HG02970 (cell line): ENCODE data around the gene CNTNAP2.

ENCODE experiments used
- ATAC-seq: cut with Tn5 transposase; IDR thresholded peaks from one replicate; pipeline ENCODE4 v1.9.1; 2021; ENCODE audit warnings: mild to moderate bottlenecking, moderate library complexity, moderate number of reproducible peaks; ENCODE audit not compliant: unreplicated experiment, low FRiP score

Gene CNTNAP2

DNA sequence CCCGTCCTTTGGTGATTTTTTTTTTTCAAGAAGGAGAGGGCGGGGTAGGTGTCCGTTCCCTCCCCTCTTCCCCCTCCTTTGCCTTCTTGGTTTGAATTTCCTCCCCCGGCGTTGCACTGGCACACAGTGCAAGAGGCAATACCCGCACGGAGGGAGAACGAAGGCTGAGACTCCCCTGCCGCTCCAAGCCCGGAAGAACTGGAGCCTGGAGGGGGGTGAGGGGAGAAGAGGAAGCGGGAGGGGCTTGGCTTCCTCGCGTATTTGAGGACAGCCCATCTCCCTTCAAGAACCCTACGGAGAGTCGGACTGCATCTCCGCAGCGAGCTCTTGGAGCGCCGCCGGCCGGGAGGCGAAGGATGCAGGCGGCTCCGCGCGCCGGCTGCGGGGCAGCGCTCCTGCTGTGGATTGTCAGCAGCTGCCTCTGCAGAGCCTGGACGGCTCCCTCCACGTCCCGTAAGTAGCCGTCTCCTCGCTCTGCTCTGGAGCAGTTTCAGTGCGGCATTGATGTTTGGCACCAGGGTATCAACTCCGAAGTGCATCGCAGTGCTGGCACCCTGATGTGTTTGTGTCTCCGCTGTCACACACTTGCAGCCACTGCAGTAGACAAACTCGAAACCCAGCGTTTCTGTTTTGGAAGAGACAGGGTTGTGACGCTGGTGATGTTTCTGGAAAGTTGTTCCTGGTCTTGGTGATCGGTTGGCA, at the start of gene CNTNAP2:
TSS of gene CNTNAP2 (plus strand) at position 281 of the 702 bp plus-strand sequence. CDS start at position 357, 76 bp downstream.
- no peak for ATAC-seq

DNA sequence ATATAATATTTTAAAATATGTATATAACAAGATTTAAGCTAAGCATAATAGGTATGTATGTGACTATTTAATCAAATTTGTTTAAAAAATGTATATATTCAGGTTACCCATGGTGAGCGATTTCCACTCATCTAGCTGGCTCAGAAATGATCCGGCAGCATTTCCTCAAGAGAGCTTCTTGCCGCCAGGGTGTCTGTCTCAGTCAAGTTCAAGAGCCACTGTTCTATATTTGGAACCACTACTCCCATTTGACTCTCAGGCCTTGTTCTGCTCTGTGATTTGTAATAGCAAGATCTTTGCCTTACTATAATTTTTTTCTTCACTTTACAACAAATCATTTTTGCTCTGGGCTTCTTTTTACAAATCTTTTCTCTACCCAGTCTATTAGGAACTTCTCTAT, 48.7 kb upstream of the CNTNAP2 start:
- no peak for ATAC-seq

GRCh38 chr7:146074195-146074765, 42.3 kb upstream of the CNTNAP2 start:
- ATAC-seq, result no peak

- ATAC-seq, result no peak
These were observed 40.3 kb upstream of the CNTNAP2 start for GRCh38 chr7:146076344-146076743.

- no peak for ATAC-seq
These were observed 32.5 kb upstream of the CNTNAP2 start for GRCh38 chr7:146084086-146084485.

DNA sequence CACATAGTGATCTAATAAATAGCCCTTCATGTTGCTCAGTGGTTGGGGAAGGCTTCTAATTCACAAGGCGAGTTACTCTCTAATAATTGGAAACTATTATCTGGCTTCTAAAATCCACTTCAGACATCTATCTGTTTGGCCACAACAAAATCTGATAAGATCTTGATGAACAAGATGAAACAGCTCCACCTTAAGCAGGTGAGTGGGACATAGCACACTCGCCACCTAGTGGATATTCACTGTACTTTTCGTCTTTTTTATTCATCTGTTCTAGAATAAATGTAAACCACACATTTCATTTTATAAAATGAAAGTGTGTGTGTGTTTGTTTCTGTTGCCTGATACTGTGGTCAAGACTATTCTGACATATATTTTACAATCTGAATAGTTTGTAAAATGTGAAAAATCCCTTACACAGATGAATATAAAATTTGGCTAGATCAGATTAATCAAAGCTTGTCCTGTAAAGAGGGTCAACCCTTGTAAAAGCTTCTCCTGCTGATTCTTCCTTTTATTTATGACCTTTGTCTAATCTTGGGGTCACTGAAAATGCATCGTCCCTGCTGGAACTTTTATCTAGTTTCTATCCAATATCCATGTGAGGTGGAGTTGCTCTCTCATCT, 26.5 kb upstream of the CNTNAP2 start:
- peak; percentile 73 for ATAC-seq

DNA sequence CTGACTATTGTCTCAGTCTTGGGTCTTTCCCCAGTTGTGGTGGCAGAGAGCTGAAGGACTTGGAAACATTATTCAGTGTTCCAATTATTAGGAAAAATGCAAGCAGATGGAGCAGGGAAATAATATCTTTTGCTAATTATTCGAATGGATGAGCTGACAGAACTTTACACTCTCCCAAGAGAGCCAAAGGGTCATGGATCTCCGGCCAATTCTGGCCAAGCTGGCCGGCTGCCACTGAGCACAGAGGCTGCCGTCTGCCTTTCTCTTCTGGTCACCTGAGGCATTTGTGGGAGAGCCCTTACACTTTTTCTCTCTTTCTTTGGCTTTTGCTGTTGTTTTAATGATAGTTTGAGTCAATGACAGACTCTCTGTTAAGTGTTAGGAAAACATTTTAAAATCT, 22.2 kb upstream of the CNTNAP2 start:
- ATAC-seq, result no peak

- ATAC-seq, result no peak
These were observed 19.6 kb upstream of the CNTNAP2 start for GRCh38 chr7:146096994-146097393.

DNA sequence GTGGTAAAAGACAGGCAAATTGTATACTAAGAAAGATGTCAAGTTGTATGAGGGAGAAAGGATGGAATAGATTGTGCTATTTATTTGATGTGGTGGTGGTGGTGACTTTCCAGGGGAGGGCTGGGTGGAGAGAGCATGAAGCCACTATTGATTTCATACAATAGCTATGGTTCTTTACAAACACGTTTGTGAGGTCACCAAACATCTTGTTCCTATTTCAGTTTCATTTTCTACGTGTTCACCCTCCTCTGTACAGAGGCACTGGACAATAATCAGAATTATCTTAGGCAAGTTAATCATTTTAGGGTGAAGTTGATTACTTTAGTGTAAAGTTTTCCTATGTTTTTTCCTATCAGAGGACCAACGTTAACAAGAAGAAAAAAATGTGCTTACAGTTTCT, 10.3 kb upstream of the CNTNAP2 start:
- no peak for ATAC-seq

- no peak for ATAC-seq
These were observed 3.8 kb upstream of the CNTNAP2 start for GRCh38 chr7:146112755-146113154.

- ATAC-seq, result no peak
These were observed 1.1 kb upstream of the CNTNAP2 start for GRCh38 chr7:146115548-146115850.

DNA sequence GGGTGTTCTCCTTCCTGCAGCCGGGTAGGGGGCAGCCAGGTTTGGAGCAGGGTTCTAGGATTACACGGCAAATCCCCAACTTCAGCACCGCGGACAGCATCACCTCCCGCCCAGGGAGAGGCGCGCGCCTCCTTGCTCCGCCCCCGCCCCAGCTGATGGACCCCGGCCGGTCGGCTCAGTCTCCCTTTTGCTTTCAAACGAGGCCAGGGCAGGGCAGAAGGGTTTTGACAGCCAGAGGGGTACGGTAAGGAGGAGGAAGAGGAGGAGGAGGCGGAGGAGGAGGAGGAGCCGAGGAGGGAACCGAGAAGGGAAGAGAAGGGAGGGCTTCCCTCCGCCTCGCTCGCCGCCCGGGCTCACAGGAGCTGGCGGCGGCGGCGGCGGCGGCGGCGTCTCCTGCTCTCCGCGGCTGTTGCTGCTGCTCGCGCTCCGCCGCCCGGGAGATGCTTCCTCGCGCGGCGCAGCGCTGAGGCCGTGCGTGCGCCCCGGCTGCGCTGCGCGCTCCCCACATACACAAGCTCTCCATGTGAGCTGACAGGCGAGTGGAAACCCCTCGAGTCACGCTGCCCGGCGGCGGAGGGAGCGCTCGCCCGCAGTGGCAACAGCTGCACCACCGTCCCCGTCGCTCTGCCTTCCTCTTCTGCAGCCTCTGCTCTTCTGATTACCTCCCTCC, 615 bp upstream of the CNTNAP2 start:
- ATAC-seq, result no peak

- no peak for ATAC-seq
These were observed 975 bp downstream of the CNTNAP2 start for GRCh38 chr7:146117576-146117975.

GRCh38 chr7:146119002-146119401, 2.4 kb downstream of the CNTNAP2 start:
- no peak for ATAC-seq

DNA sequence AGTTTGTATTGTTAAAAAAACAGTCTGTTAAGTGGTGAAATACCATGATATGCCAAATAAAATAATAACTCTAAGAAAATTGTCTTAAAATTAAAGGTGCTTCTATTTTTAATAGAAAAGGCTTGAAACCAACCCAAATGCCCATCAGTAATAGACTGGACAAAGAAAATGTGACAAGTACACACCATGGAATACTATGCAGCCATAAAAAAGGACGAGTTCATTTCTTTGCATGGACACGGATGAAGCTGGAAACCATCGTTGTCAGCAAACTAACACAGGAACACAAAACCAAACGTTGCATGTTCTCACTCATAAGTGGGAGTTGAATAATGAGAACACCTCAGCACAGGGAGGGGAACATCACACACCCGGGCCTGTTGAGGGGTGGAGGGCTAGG, 7.1 kb downstream of the CNTNAP2 start:
- no peak for ATAC-seq

DNA sequence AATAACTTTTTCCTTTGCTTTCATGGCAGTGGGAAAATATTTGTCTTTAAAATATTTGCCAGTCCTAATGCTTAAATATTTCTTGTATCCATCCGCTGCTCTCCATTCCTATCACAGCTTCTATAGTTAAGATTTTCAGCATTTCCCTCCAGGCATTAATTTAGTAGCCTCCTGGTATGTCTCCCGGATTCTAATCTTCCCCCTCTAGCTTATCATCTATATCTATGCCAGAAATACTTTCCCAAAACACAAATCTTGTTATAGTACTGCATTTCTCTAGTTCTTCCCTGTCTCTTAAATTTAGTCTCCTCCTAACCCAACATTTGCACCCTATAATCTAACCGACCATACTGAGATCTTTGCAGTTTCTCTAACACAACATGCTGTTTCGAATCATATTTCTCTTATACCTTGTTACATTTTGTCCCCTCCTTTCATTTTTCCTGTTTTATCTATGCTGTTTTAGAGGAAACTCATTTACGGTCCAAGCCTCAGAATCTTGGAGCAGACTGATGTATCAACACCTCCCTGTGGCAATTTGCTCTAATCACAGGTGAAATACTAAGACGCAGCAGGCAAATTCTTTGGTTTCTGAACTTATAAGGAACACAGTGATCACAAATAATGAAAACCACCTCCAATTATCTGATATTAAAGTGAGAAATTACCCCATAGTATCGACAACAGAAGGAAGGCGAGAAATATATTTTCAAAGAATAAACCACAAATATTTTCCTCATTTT, 10.3 kb downstream of the CNTNAP2 start:
- no peak for ATAC-seq

DNA sequence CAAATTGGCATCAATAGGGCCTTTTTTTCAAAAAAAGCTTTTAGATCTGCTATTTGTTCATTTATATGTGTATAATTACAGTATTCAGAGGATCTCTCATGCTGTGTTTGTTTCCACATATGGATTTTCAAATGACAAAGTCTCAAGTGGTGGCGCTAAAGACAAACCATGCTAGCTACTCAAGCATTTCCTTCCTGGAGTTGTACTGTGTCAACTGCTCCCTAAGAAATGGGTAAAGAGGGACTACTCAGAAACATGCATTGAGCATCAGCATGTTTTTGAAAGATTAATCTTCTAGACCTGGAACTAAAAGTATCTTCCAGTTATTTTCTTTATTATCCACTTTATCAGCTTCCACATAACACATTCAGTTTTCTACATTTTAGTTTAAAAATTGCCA, 12.7 kb downstream of the CNTNAP2 start:
- no peak for ATAC-seq

- no peak for ATAC-seq
These were observed 13.4 kb downstream of the CNTNAP2 start for GRCh38 chr7:146129997-146130396.

DNA sequence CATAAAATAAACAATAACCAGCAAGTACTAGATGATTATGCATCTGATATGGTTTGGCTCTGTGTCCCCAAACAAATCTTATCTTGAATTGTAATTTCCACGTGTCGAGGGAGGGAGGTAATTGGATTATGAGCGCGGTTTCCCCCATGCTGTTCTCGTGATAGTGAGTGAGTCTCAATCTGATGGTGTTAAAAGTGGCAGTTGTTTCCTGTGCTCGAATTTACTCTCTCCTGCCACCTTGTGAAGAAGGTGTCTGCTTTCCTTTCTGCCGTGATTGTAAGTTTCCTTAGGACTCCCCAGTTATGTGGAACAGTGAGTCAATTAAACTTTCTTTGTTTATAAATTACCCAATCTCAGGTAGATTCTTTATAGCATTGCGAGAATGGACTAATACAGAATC, 15.1 kb downstream of the CNTNAP2 start:
- ATAC-seq, result no peak

GRCh38 chr7:146136357-146136875, 19.8 kb downstream of the CNTNAP2 start:
- ATAC-seq, result no peak

- ATAC-seq, result no peak
These were observed 22.3 kb downstream of the CNTNAP2 start for GRCh38 chr7:146138926-146139325.
